ENCODE measurements around the gene KCNN3.

DNA sequence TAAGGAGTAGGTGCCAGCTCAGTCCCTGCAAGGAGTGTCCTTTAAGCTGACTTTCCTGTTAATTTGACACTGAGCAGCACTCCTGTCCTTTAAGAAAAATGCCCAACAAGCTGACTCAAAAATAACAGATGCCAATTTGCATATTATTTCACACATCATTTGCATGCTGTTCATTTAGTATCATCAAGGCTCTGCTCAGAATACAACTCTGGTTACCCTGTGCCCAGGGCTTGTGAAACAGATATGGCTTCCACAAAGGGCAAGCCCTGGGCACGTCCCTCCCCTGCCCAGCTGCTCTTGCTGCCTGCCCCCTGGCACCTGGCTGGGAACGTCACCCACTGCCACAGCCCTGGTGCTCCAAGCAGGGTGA, 10.3 kb downstream of the KCNN3 start:
- TF ChIP-seq, protein P1, sequence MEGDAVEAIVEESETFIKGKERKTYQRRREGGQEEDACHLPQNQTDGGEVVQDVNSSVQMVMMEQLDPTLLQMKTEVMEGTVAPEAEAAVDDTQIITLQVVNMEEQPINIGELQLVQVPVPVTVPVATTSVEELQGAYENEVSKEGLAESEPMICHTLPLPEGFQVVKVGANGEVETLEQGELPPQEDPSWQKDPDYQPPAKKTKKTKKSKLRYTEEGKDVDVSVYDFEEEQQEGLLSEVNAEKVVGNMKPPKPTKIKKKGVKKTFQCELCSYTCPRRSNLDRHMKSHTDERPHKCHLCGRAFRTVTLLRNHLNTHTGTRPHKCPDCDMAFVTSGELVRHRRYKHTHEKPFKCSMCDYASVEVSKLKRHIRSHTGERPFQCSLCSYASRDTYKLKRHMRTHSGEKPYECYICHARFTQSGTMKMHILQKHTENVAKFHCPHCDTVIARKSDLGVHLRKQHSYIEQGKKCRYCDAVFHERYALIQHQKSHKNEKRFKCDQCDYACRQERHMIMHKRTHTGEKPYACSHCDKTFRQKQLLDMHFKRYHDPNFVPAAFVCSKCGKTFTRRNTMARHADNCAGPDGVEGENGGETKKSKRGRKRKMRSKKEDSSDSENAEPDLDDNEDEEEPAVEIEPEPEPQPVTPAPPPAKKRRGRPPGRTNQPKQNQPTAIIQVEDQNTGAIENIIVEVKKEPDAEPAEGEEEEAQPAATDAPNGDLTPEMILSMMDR (IDR thresholded peaks at IDR 0.05; ENCODE audit: poor library complexity, severe bottlenecking) = no peak
- no peak for TF ChIP-seq RAD21 (conservative IDR thresholded peaks at IDR 0.05)
- TF ChIP-seq EP300 (conservative IDR thresholded peaks at IDR 0.05; ENCODE audit: poor library complexity, severe bottlenecking) = no peak
- no peak for TF ChIP-seq SMC3 (conservative IDR thresholded peaks at IDR 0.05; ENCODE audit: poor library complexity)
- no peak for TF ChIP-seq POLR2AphosphoS5 (IDR thresholded peaks at IDR 0.05)
